OCI-LY1 (cell line): ENCODE data around the gene PPP1R12B.
"Not testable (repeated sequence)": the region's sequence is repeated elsewhere in the genome, so short reads cannot be mapped to it uniquely, and the experiment has no call there.

Experiments used
- H2AFZ ChIP-seq: fragments of 200-600 bp; sonication (generic), shearing (Covaris generic); 2 replicates; pipeline ENCODE4 v1.6.0; 2014; ENCODE audit warnings: antibody characterized with exemption, mild to moderate bottlenecking, low read length
- H3F3A ChIP-seq: fragments of 200-600 bp; sonication (generic), shearing (Covaris generic); 2 replicates; pipeline ENCODE4 v1.6.0; 2014; ENCODE audit warnings: mild to moderate bottlenecking, antibody characterized with exemption, low read length, moderate library complexity; ENCODE audit not compliant: insufficient read depth
- H3K27ac ChIP-seq: fragments of 200-600 bp; sonication (generic); 2 replicates; pipeline ENCODE4 v1.5.1; 2014; ENCODE audit warnings: low read length, mixed run types, mild to moderate bottlenecking, low read depth; ENCODE audit not compliant: poor library complexity, severe bottlenecking
- H3K27me3 ChIP-seq: fragments of 200-600 bp; sonication (generic); 2 replicates; pipeline ENCODE4 v1.6.0; 2014; ENCODE audit warnings: antibody characterized with exemption, mild to moderate bottlenecking, low read length, moderate library complexity; ENCODE audit not compliant: insufficient read depth
- H3K36me3 ChIP-seq: fragments of 200-600 bp; sonication (generic); 2 replicates; pipeline ENCODE4 v1.6.1; 2014; ENCODE audit warnings: mild to moderate bottlenecking, antibody characterized with exemption, low read length, moderate library complexity, mixed read lengths; ENCODE audit not compliant: insufficient read depth
- H3K4me1 ChIP-seq: fragments of 200-600 bp; sonication (generic); 2 replicates; pipeline ENCODE4 v1.5.1; 2014; ENCODE audit warnings: mild to moderate bottlenecking, low read length, moderate library complexity; ENCODE audit not compliant: insufficient read depth, severe bottlenecking
- H3K4me2 ChIP-seq: fragments of 200-600 bp; sonication (generic), shearing (Covaris generic); 2 replicates; pipeline ENCODE4 v1.6.1; 2014; ENCODE audit warnings: low read length
- H3K4me3 ChIP-seq: fragments of 200-600 bp; sonication (generic); 2 replicates; pipeline ENCODE4 v1.5.1; 2014; ENCODE audit warnings: low read length, low read depth, mild to moderate bottlenecking, mixed read lengths; ENCODE audit not compliant: poor library complexity, severe bottlenecking
- H3K79me2 ChIP-seq: fragments of 200-600 bp; shearing (Covaris generic); 2 replicates; pipeline ENCODE4 v1.6.1; 2016; ENCODE audit warnings: mixed run types, low read length, mixed read lengths; ENCODE audit not compliant: insufficient read depth
- H3K9ac ChIP-seq: fragments of 200-600 bp; sonication (generic), shearing (Covaris generic); 2 replicates; pipeline ENCODE4 v1.6.1; 2014; ENCODE audit warnings: mild to moderate bottlenecking, low read length, mixed read lengths
- H3K9me2 ChIP-seq: fragments of 200-600 bp; sonication (generic), shearing (Covaris generic); 2 replicates; pipeline ENCODE4 v1.6.1; 2014; ENCODE audit warnings: low read depth, mild to moderate bottlenecking, low read length, mixed read lengths
- H3K9me3 ChIP-seq: fragments of 200-600 bp; shearing (Covaris generic); 2 replicates; pipeline ENCODE4 v1.6.1; 2014; ENCODE audit warnings: low read length, mixed read lengths
- H4K20me1 ChIP-seq: fragments of 200-600 bp; sonication (generic), shearing (Covaris generic); 2 replicates; pipeline ENCODE4 v1.6.0; 2016; ENCODE audit warnings: mild to moderate bottlenecking, low read length; ENCODE audit not compliant: insufficient read depth
- CTCF ChIP-seq: fragments of 200-600 bp; sonication (generic), shearing (Covaris generic); IDR thresholded peaks from 2 replicates; pipeline ENCODE4 v1.5.1; 2017; ENCODE audit warnings: mild to moderate bottlenecking, antibody characterized with exemption, low read length, moderate library complexity, mixed read lengths
- EZH2 ChIP-seq: fragments of 200-600 bp; sonication (generic), shearing (Covaris generic); IDR thresholded peaks from 2 replicates; pipeline ENCODE4 v1.8.0; 2017; ENCODE audit warnings: borderline replicate concordance, mixed run types, mild to moderate bottlenecking, antibody characterized with exemption, low read length, moderate library complexity, mixed read lengths

PPP1R12B gene

DNA sequence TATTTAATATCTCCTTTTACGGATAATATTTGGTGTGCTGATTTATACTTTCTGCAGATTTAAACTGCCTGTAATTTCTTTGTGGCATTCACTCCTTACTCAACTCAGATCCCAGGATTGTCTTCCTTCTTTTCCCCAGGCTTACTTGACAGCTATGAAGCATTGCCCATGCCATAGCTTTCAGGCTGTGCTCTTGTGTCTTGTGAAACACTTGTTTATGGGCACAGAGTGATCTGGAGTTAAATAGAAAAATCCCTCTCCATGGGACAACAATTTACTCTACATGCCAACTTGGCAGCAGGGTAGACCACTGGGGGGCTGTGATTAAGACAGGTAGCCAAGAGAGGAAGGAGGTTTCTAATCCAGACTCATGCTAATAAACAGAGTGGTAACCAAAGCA, 57.4 kb downstream of the PPP1R12B start:
- no peaks in the 10 kb centered on the region for H3F3A ChIP-seq
- H3K79me2 ChIP-seq: no peaks in the 10 kb centered on the region
- H3K4me2 ChIP-seq: no peak overlapping the region
- no peak overlapping the region for H3K4me3 ChIP-seq
- no peaks in the 10 kb centered on the region for H3K9me3 ChIP-seq
- H4K20me1 ChIP-seq: no peaks in the 10 kb centered on the region
- H3K4me1 ChIP-seq: no peaks in the 10 kb centered on the region
- TF ChIP-seq CTCF (no peak), EZH2 (no peak)
- H3K36me3 ChIP-seq: no peaks in the 10 kb centered on the region
- no peaks in the 10 kb centered on the region for H3K27me3 ChIP-seq
- no peak overlapping the region for H3K9ac ChIP-seq
- no peak overlapping the region for H2AFZ ChIP-seq
- H3K27ac ChIP-seq: no peak overlapping the region
- no peaks in the 10 kb centered on the region for H3K9me2 ChIP-seq

- not testable (repeated sequence) for H3K4me1 ChIP-seq, H2AFZ ChIP-seq, H3K9me3 ChIP-seq, H3K9me2 ChIP-seq, H3K36me3 ChIP-seq, H4K20me1 ChIP-seq, H3F3A ChIP-seq, H3K9ac ChIP-seq, H3K27me3 ChIP-seq, H3K27ac ChIP-seq, H3K4me3 ChIP-seq, H3K79me2 ChIP-seq, H3K4me2 ChIP-seq
These were observed 58.4 kb downstream of the PPP1R12B start for GRCh38 chr1:202406896-202407295.

- H3K4me2 ChIP-seq, H3K27ac ChIP-seq, H3K9me3 ChIP-seq, H2AFZ ChIP-seq, H3K36me3 ChIP-seq, H3K4me1 ChIP-seq, H3K79me2 ChIP-seq, H3K9me2 ChIP-seq, H3K9ac ChIP-seq, H3K4me3 ChIP-seq, H3K27me3 ChIP-seq, H4K20me1 ChIP-seq, H3F3A ChIP-seq: not testable (repeated sequence)
These were observed 58.9 kb downstream of the PPP1R12B start for GRCh38 chr1:202407378-202407777.

GRCh38 chr1:202410251-202410650, 61.8 kb downstream of the PPP1R12B start:
- H3K4me3 ChIP-seq, H3F3A ChIP-seq, H3K9ac ChIP-seq, H3K27ac ChIP-seq, H3K79me2 ChIP-seq, H3K27me3 ChIP-seq, H3K9me3 ChIP-seq, H2AFZ ChIP-seq, H3K36me3 ChIP-seq, H3K4me1 ChIP-seq, H3K4me2 ChIP-seq, H3K9me2 ChIP-seq, H4K20me1 ChIP-seq: not testable (repeated sequence)

GRCh38 chr1:202410854-202411357, 62.4 kb downstream of the PPP1R12B start:
- not testable (repeated sequence) for H3K79me2 ChIP-seq, H3K27ac ChIP-seq, H3K4me3 ChIP-seq, H3K27me3 ChIP-seq, H3K9me3 ChIP-seq, H3K9me2 ChIP-seq, H3F3A ChIP-seq, H2AFZ ChIP-seq, H3K4me1 ChIP-seq, H3K4me2 ChIP-seq, H3K9ac ChIP-seq, H4K20me1 ChIP-seq, H3K36me3 ChIP-seq
